Right atrium auricular region (tissue), 2 donors: ENCODE results near the gene ATMIN. TPM values are rescaled to one million over a fixed set of nuclear protein-coding genes. Genes with fewer than 3 reads are reported as not detected.

ENCODE experiments used
- DNase-seq: peaks from one replicate; pipeline ENCODE4 v3.0.0-alpha.2; 2019; ENCODE audit warnings: low spot score
- H3K27ac ChIP-seq, 2 donors: fragments of 200-600 bp; sonication (generic); 1 replicate in 1 of 2; 2 replicates in 1 of 2; pipeline ENCODE4 v1.5.1; 2016 to 2019
- H3K27me3 ChIP-seq, 2 donors: fragments of 200-600 bp; sonication (generic); one replicate each; pipeline versions ENCODE4 v1.5.1 to v1.6.0; 2017 to 2019
- H3K36me3 ChIP-seq: fragments of 200-600 bp; sonication (generic); one replicate; pipeline ENCODE4 v1.5.1; 2016
- H3K4me1 ChIP-seq, 2 donors: fragments of 200-600 bp; sonication (generic); one replicate each; pipeline versions ENCODE4 v1.5.1 to v1.6.0; 2017 to 2019
- H3K4me3 ChIP-seq, 2 donors: fragments of 200-600 bp; sonication (generic); 1 replicate in 1 of 2; 2 replicates in 1 of 2; pipeline ENCODE4 v1.5.1; 2017 to 2019; ENCODE audit warnings: mild to moderate bottlenecking in 1 of 2, moderate library complexity in 1 of 2
- H3K9me3 ChIP-seq, 2 donors: fragments of 200-600 bp; sonication (generic); one replicate each; pipeline ENCODE4 v1.5.1; 2019
- CTCF ChIP-seq, 2 donors: fragments of 200-600 bp; sonication (generic); IDR thresholded peaks; one replicate each; pipeline ENCODE4 v1.5.1; 2019; ENCODE audit warnings: antibody characterized with exemption in 2 of 2
- total RNA-seq, 2 donors: library from RNA; depleted of rRNA; stranded (reverse); fragments of >200 nt; gene quantifications; one replicate each; pipeline ENCODE4 v1.1.0, GENCODE V29; 2016

The ATMIN gene
- total RNA-seq, 2 donors from 2014 or later = 20.5 to 25.6 TPM

GRCh38 chr16:81061307-81061640 lies 25.6 kb downstream of the ATMIN start:
- no peak for DNase-seq
- Histone ChIP-seq H3K36me3 (no peaks in the 10 kb centered on the region), H3K4me3 (no peak overlapping the region), H3K4me1 (no peaks in the 10 kb centered on the region), H3K27ac (no peak overlapping the region), H3K27me3 (no peaks in the 10 kb centered on the region), H3K9me3 (no peaks in the 10 kb centered on the region)
- TF ChIP-seq CTCF (IDR thresholded peaks at IDR 0.05) = no peak

GRCh38 chr16:81061871-81062608 lies 26.4 kb downstream of the ATMIN start:
- no peak for TF ChIP-seq CTCF (IDR thresholded peaks at IDR 0.05)
- H3K4me1 ChIP-seq = no peaks in the 10 kb centered on the region
- no peaks in the 10 kb centered on the region for H3K9me3 ChIP-seq
- no peak for DNase-seq
- no peaks in the 10 kb centered on the region for H3K27me3 ChIP-seq
- H3K4me3 ChIP-seq = no peak overlapping the region
- H3K36me3 ChIP-seq = no peaks in the 10 kb centered on the region
- no peak overlapping the region for H3K27ac ChIP-seq

GRCh38 chr16:81066681-81067080 lies 31.0 kb downstream of the ATMIN start:
- Histone ChIP-seq H3K27me3 (no peaks in the 10 kb centered on the region), H3K36me3 (no peaks in the 10 kb centered on the region), H3K4me1 (no peaks in the 10 kb centered on the region), H3K27ac (no peak overlapping the region), H3K9me3 (no peaks in the 10 kb centered on the region), H3K4me3 (no peak overlapping the region)
- TF ChIP-seq CTCF (IDR thresholded peaks at IDR 0.05) = no peak
- no peak for DNase-seq

GRCh38 chr16:81067166-81067565 lies 31.5 kb downstream of the ATMIN start:
- Histone ChIP-seq H3K36me3 (no peaks in the 10 kb centered on the region), H3K4me3 (no peak overlapping the region), H3K27ac (no peak overlapping the region), H3K4me1 (no peaks in the 10 kb centered on the region), H3K9me3 (no peaks in the 10 kb centered on the region), H3K27me3 (no peaks in the 10 kb centered on the region)
- TF ChIP-seq CTCF (IDR thresholded peaks at IDR 0.05) = no peak
- no peak for DNase-seq

- TF ChIP-seq CTCF (IDR thresholded peaks at IDR 0.05) = no peak
- no peak for DNase-seq
- Histone ChIP-seq H3K4me1 (no peaks in the 10 kb centered on the region), H3K27ac (no peak overlapping the region), H3K27me3 (no peaks in the 10 kb centered on the region), H3K9me3 (no peaks in the 10 kb centered on the region), H3K4me3 (no peak overlapping the region), H3K36me3 (no peaks in the 10 kb centered on the region)
These were observed 33.4 kb downstream of the ATMIN start for GRCh38 chr16:81069063-81069462.

GRCh38 chr16:81070979-81071378 lies 35.3 kb downstream of the ATMIN start:
- H3K4me1 ChIP-seq = no peaks in the 10 kb centered on the region
- H3K4me3 ChIP-seq = no peak overlapping the region
- H3K27me3 ChIP-seq = no peaks in the 10 kb centered on the region
- no peaks in the 10 kb centered on the region for H3K9me3 ChIP-seq
- no peak overlapping the region for H3K27ac ChIP-seq
- no peak for TF ChIP-seq CTCF (IDR thresholded peaks at IDR 0.05)
- no peak for DNase-seq
- no peaks in the 10 kb centered on the region for H3K36me3 ChIP-seq
